GM19328 (cell line): ENCODE results near the gene TNFRSF13B.
"Not testable (repeated sequence)": the region's sequence is repeated elsewhere in the genome, so short reads cannot be mapped to it uniquely, and the experiment has no call there.

Experiments used
- ATAC-seq: cut with Tn5 transposase; IDR thresholded peaks from one replicate; pipeline ENCODE4 v1.9.1; 2021; ENCODE audit warnings: mild to moderate bottlenecking, moderate library complexity; ENCODE audit not compliant: unreplicated experiment

TNFRSF13B gene

GRCh38 chr17:16971458-16972338 is at the start of gene TNFRSF13B:
Gene TNFRSF13B (minus strand): TSS chr17:16972118. CDS start chr17:16972075, 43 bp downstream.
- ATAC-seq: peak; percentile 35

- ATAC-seq: no peak
Measured at GRCh38 chr17:17021194-17021863, 49.4 kb upstream of the TNFRSF13B start.

DNA sequence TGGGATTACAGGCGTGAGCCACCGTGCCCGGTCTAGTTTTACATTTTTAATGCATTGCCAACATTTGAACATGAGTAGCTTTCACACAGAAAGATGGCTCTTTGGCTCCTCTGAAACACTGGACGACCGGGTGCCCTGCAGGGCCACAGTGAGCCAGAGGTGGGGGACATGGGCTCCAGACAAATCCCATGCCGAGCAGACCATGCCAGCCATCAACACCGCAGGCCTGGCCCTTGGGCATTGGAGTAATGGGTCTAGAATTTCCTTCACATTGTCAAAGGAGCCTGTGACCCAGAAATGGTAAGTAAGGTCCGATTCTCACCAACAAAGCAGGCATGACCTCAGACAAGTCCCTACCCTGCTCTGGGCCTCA is 48.9 kb upstream of the TNFRSF13B start:
- ATAC-seq: no peak

GRCh38 chr17:17019891-17020456 is 48.1 kb upstream of the TNFRSF13B start:
- ATAC-seq: no peak

DNA sequence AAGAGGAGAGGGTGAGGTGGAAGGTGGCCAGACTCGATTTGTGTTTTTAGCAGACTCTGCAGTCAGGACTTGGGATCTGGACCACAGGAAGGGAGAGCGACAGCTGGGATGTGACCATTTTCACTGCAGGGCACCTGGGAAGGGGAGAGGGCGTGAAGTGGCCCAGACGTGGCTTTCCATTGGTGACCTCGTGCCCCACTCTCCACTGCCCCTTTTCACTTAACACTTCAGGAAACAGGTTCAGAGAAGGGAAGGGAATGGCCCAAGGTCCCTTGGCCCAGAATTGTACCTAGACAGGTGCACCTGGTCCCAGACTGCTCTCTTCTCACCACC is 47.5 kb upstream of the TNFRSF13B start:
- no peak for ATAC-seq

DNA sequence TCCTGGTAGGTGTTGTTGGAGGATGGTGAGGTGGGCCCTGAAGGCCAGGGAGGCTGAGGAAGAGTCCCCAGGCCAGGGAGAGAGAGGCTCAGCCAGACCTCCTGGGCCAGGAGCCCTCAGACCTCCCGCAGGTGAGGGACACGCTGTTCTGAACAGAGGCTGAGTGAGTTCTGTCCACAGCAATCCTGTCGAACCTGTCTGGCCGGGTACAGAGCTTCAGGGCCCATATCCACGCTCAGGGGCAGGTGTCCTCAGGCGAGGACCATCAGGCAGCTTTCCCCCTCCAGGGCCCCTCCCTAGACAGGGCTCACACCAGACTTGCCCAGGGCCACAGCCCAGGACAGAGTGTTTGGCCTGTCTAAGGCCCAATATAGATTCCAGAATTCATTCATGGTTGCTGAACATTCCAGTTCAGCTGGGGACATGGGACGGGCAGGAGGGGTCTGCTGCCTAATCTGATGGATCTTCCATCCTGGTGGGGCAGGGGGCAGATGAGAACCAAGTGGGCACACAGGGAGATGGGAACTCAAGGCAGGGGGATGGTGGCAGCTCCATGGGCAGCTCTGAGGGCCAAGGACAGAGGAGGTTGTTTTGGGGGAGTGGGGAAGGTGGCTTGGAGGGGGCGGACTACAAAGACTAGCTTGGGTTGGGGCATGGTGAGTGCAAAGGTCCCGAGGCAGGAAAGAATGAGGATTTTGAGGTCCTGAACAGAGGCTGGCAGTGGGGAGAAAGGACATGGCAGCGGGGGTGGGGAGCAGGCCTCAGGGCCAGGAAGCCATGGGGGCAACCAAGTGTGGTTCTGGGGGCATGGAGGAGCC is 46.9 kb upstream of the TNFRSF13B start:
- no peak for ATAC-seq

DNA sequence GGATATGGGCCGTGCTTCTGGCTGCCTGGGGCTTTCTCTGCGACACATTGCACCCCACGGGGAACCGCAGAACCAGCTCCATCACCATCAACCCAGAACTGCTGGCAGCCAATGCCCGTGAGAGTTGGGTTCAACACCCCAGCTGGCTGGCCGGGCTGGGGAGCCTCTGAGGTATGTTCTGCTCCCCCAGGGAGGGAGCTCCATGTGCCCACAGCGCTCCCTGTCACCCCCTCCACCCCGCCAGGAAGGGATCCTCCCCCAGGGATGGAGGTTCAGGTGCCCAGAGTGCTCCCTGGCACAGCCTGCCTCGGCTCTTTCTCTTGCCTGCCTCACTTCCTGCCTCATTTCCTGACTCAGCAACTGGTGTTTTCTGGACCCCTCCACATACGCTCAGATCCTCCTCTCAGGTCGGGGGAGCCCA is 46.1 kb upstream of the TNFRSF13B start:
- ATAC-seq: no peak

- no peak for ATAC-seq
Measured at GRCh38 chr17:17017343-17018014, 45.6 kb upstream of the TNFRSF13B start.

DNA sequence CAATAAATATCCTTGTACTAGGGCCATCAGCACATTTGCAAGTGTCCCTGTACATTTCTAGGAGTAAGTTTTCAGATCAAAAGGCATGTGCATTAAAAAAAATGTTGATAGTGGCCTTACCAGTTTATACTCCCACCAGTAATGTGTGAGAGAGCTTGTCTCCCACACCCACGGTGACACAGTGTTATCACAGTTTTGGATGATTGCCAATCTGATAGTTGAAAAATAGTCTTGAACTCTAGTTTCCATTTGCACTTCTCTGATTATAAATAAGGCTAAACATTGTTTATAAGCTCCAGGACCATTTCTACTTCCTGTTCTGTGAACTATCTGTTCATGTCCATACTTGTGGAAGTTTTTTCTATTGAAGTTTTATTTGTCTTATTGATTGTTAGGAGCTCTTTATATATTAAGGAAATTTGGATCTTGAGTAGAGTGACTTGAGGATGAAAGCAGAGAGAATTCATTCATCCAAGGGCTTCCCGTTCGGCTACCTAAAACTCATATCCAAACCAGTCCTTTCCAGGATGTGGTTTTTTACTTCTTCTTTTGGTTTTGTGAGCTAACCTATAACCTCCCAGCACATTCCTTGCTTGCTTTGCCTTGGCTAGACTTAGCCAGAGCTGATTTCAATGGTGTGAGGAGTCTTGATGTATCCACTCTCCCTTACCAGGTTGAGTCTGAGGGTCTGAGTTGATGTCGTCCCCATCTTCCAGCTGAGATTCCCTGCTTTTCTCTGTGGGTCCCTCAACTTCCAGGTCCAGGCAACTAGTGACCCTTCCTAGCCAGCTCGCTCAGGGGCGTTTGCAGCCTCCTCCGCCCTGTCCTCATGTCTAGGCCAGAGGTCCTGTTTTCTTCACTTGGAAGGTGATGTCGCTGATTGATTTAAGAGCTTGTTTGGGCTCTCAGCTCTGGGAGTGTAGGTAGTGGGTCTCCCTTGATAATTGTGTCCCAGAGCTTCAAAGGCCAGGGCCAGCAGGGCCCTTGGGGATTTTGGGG is 44.6 kb upstream of the TNFRSF13B start:
- not testable (repeated sequence) for ATAC-seq

GRCh38 chr17:17015230-17015629 is 43.3 kb upstream of the TNFRSF13B start:
- ATAC-seq: no peak

DNA sequence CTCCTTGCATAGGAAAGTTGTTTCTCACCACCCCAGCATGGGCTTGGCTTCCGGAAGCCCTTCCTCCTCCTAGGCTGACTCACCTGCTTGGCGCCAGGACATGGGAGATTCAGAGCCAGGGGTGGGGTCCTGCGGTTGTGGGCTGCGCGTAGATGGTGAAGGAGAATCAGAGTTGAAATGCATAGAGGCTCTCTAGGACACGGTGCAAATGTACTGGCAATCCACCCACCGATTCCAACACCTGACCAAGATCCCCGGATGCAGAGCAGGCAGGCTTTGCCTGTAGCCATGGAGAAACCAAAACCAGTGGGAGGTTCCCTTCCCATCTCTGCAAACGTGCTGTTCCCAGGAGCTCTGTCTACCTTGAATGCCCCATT is 42.8 kb upstream of the TNFRSF13B start:
- not testable (repeated sequence) for ATAC-seq

- ATAC-seq: not testable (repeated sequence)
Measured at GRCh38 chr17:17013828-17014747, 42.2 kb upstream of the TNFRSF13B start.

- not testable (repeated sequence) for ATAC-seq
Measured at GRCh38 chr17:17011043-17011907, 39.4 kb upstream of the TNFRSF13B start.

- ATAC-seq: not testable (repeated sequence)
Measured at GRCh38 chr17:17010545-17011034, 38.7 kb upstream of the TNFRSF13B start.

DNA sequence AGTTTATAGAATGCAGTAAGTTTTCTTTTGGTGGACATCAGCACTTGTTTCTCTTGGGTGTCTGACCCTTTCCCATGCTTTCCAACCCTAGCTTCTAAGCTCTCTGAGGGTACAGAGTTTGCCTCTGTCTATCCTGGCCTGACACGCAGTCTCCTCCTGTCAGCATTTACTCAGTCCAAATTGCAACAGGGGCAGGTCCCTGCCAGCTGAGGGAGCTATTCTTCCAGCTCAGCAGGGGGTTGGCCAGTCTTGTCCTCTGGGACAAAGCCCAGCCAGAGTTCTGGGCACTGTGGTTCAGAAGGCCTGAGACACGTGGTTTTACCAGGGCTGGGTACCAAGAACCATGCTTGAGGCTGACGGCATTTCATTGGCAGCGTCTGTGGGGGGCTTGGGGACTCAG is 38.1 kb upstream of the TNFRSF13B start:
- not testable (repeated sequence) for ATAC-seq

DNA sequence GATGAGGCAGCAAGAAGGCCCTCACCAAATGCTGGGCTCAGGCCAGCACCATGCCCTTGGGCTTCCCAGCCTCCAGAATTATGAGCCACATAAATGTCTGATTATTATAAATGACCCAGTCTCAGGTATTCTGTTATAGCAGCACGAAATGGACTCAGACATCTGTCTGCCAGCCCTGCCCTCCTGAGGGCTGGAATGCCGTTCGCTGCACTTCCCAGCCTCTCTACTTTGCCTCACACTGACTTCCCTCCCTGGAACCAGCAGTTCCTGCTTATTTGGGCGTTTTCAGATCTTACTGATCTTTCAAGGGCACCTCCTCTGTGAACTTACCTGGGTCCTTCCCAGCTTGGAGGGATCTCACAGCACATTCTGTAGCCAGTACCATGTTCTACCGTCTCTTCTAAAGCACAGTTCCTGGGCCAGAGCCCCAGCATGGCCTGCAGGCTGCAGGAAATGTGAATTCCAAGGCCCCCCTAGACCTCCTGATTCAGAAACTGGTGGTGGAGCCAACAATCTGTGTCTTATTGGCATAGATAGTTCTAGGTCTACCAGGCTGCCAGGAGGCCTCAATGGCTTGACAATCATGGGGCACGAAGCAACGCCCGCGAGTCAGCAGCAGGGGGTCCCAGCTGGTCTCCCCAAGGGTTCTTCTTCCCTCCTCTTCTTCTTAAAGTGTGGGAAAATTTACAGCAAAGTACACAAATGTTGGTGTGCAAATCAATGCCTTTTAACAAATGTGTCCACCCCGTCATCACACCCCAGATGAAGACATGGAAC is 36.9 kb upstream of the TNFRSF13B start:
- not testable (repeated sequence) for ATAC-seq
